Lower lobe of right lung (tissue), 2 donors: ENCODE results near the gene KRTAP10-12. TPM values are rescaled to one million over a fixed set of nuclear protein-coding genes. Genes with fewer than 3 reads are reported as not detected.
"Not testable (repeated sequence)": the region's sequence is repeated elsewhere in the genome, so short reads cannot be mapped to it uniquely, and the experiment has no call there.

ENCODE experiments used
- ATAC-seq, 2 donors: fragments of 200-7000 bp; cut with Tn5 transposase; one replicate each; pipeline ENCODE4 v1.9.1; 2020 to 2022; ENCODE audit warnings: mild to moderate bottlenecking in 2 of 2, moderate library complexity in 2 of 2
- DNase-seq: peaks from one replicate; pipeline ENCODE4 v3.0.0-alpha.2; 2020
- H3K27ac ChIP-seq: fragments of 200-600 bp; one replicate; pipeline ENCODE4 v1.8.0; 2022
- H3K27me3 ChIP-seq: fragments of 200-600 bp; one replicate; pipeline ENCODE4 v1.8.0; 2022; ENCODE audit warnings: low read depth
- H3K36me3 ChIP-seq: fragments of 200-600 bp; one replicate; pipeline ENCODE4 v1.8.0; 2022; ENCODE audit warnings: mild to moderate bottlenecking
- H3K4me1 ChIP-seq: fragments of 200-600 bp; one replicate; pipeline ENCODE4 v1.8.0; 2022
- H3K4me3 ChIP-seq: fragments of 200-600 bp; one replicate; pipeline ENCODE4 v1.8.0; 2022; ENCODE audit warnings: mild to moderate bottlenecking
- H3K9me3 ChIP-seq: fragments of 200-600 bp; one replicate; pipeline ENCODE4 v1.8.0; 2022
- CTCF ChIP-seq: fragments of 200-600 bp; IDR thresholded peaks from one replicate; pipeline ENCODE4 v1.8.0; 2022; ENCODE audit warnings: antibody characterized with exemption, mild to moderate bottlenecking
- intact Hi-C: fragments of 100-400 bp; cut with DNase I; formaldehyde crosslinking; loops from one replicate; pipeline ENCODE4 v1.11.0; 2022
- total RNA-seq: library from RNA; stranded (reverse); fragmentation: NEBNext Ultra II Directional; extraction: Animal tissue kit (Norgen Biotek cat#: 25700); gene quantifications from one replicate; pipeline ENCODE4 v1.2.1, GENCODE V29; 2021
- donor health status: DM: no; HTN: yes; CAD: no; lungs with severe emphysema.

The KRTAP10-12 gene
- total RNA-seq, 1 donor from 2014 or later: not detected

GRCh38 chr21:44681152-44681551, 15.8 kb upstream of the KRTAP10-12 start:
- Histone ChIP-seq H3K27ac (no peak overlapping the region), H3K4me3 (no peak overlapping the region), H3K36me3 (no peaks in the 10 kb centered on the region), H3K4me1 (no peaks in the 10 kb centered on the region), H3K27me3 (peaks cover under 1% of the 10 kb centered on the region), H3K9me3 (no peaks in the 10 kb centered on the region)
- no peak for TF ChIP-seq CTCF
- intact Hi-C loops: no loop called here
- ATAC-seq (no peak), DNase-seq (no peak)

- intact Hi-C loops: no loop called here
- no peak within 1 kb of the TSS for H3K4me3 ChIP-seq
- TF ChIP-seq CTCF: no peak
- no peak within 1 kb of the TSS for H3K27ac ChIP-seq
- H3K9me3 ChIP-seq: no peaks in the 10 kb centered on the region
- DNase-seq (no peak), ATAC-seq (no peak)
- H3K36me3 ChIP-seq: no peaks in the 10 kb centered on the region
- H3K27me3 ChIP-seq: peaks cover 9% of the 10 kb centered on the region
- H3K4me1 ChIP-seq: no peaks in the 10 kb centered on the region
Measured at GRCh38 chr21:44681861-44682579, 15.0 kb upstream of the KRTAP10-12 start, which contains the start of gene KRTAP12-1. Gene KRTAP12-1, minus strand, starts transcription at chr21:44682163. Its CDS starts 40 bp downstream, at chr21:44682123.

GRCh38 chr21:44682580-44683151, 14.3 kb upstream of the KRTAP10-12 start:
- Histone ChIP-seq H3K36me3 (no peaks in the 10 kb centered on the region), H3K9me3 (no peaks in the 10 kb centered on the region), H3K4me1 (no peaks in the 10 kb centered on the region), H3K27me3 (peaks cover 16% of the 10 kb centered on the region), H3K27ac (no peak overlapping the region), H3K4me3 (no peak overlapping the region)
- DNase-seq (no peak), ATAC-seq (no peak)
- intact Hi-C loops: no loop called here
- no peak for TF ChIP-seq CTCF

GRCh38 chr21:44684077-44684476, 12.9 kb upstream of the KRTAP10-12 start:
- intact Hi-C loops: no loop called here
- H3K4me3 ChIP-seq: no peak overlapping the region
- ATAC-seq: no peak
- H3K9me3 ChIP-seq: no peaks in the 10 kb centered on the region
- H3K27ac ChIP-seq: no peak overlapping the region
- no peaks in the 10 kb centered on the region for H3K4me1 ChIP-seq
- peaks cover 22% of the 10 kb centered on the region for H3K27me3 ChIP-seq
- no peak for DNase-seq
- no peak for TF ChIP-seq CTCF
- H3K36me3 ChIP-seq: no peaks in the 10 kb centered on the region

GRCh38 chr21:44684483-44684882, 12.5 kb upstream of the KRTAP10-12 start:
- Histone ChIP-seq H3K27me3 (peaks cover 22% of the 10 kb centered on the region), H3K4me3 (no peak overlapping the region), H3K4me1 (no peaks in the 10 kb centered on the region), H3K27ac (no peak overlapping the region), H3K9me3 (no peaks in the 10 kb centered on the region), H3K36me3 (no peaks in the 10 kb centered on the region)
- intact Hi-C loops: no loop called here
- no peak for ATAC-seq
- no peak for DNase-seq
- no peak for TF ChIP-seq CTCF

GRCh38 chr21:44685050-44685449, 11.9 kb upstream of the KRTAP10-12 start:
- peaks cover 22% of the 10 kb centered on the region for H3K27me3 ChIP-seq
- H3K36me3 ChIP-seq, H3K4me3 ChIP-seq, H3K9me3 ChIP-seq, DNase-seq, intact Hi-C loops, H3K4me1 ChIP-seq, H3K27ac ChIP-seq: not testable (repeated sequence)
- ATAC-seq: peak in 1 of 2 donors; percentile 22
